Gastrocnemius medialis (tissue), 4 donors: ENCODE measurements around the gene PARP8. TPM values are rescaled to one million over a fixed set of nuclear protein-coding genes. Genes with fewer than 3 reads are reported as not detected.

Source experiments
- ATAC-seq, 2 donors: fragments of 150-250 bp; one replicate each; pipeline ENCODE4 v1.9.1; 2016
- DNase-seq, 2 donors: peaks; one replicate each; pipeline ENCODE4 v3.0.0-alpha.2; 2019
- H3K27ac ChIP-seq, 4 donors: fragments of 200-600 bp; sonication (generic); 1 replicate in 1 of 4; 2 replicates in 3 of 4; pipeline ENCODE4 v1.5.1; 2016 to 2018; ENCODE audit warnings: mild to moderate bottlenecking in 2 of 4, moderate library complexity in 1 of 4
- H3K27me3 ChIP-seq, 3 donors: fragments of 200-600 bp; sonication (generic) in 2 of 3; 1 replicate in 1 of 3; 2 replicates in 2 of 3; pipeline versions ENCODE4 v1.5.1 to v1.6.0; 2016 to 2019; ENCODE audit warnings: mild to moderate bottlenecking in 1 of 3, moderate library complexity in 1 of 3
- H3K36me3 ChIP-seq, 2 donors: fragments of 200-600 bp; sonication (generic) in 1 of 2; one replicate each; pipeline ENCODE4 v1.5.1; 2017 to 2018
- H3K4me1 ChIP-seq, 2 donors: fragments of 200-600 bp; sonication (generic) in 1 of 2; one replicate each; pipeline ENCODE4 v1.5.1; 2016 to 2017; ENCODE audit warnings: mild to moderate bottlenecking in 2 of 2
- H3K4me3 ChIP-seq, 4 donors: fragments of 200-600 bp; sonication (generic) in 3 of 4; 1 replicate in 1 of 4; 2 replicates in 3 of 4; pipeline ENCODE4 v1.5.1; 2016 to 2019; ENCODE audit warnings: mild to moderate bottlenecking in 2 of 4
- H3K9me3 ChIP-seq, 3 donors: fragments of 200-600 bp; sonication (generic) in 2 of 3; 1 replicate in 1 of 3; 2 replicates in 2 of 3; pipeline ENCODE4 v1.5.1; 2016 to 2019
- POLR2A ChIP-seq, 2 donors: fragments of 450-650 bp; IDR thresholded peaks; one replicate each; pipeline ENCODE4 v1.6.1; 2017; ENCODE audit warnings: antibody characterized with exemption in 2 of 2, mild to moderate bottlenecking in 2 of 2, moderate library complexity in 2 of 2
- in situ Hi-C, 4 donors: fragments of 200-750 bp; cut with MboI; loops; one replicate each; pipeline versions ENCODE4 v1.15.0 to v1.8.0; 2017; ENCODE audit warnings: low sequenced_read_pairs in 4 of 4
- intact Hi-C: fragments of 100-400 bp; cut with DNase I; formaldehyde crosslinking; loops from one replicate; pipeline ENCODE4 v1.15.1; 2023; ENCODE audit warnings: low total_unique reads
- total RNA-seq, 4 donors: library from RNA; depleted of rRNA; stranded (reverse); fragments of >200 nt; gene quantifications; one replicate each; pipeline versions ENCODE4 v1.1.0 to v1.2.3, GENCODE V29; 2016
- TF ChIP-seq, protein P1 (sequence below), 5 experiments: fragments of 450-650 bp in 3 of 5; fragments of 200-600 bp in 2 of 5; sonication (generic) in 2 of 5; IDR thresholded peaks in 4 of 5; conservative IDR thresholded peaks in 1 of 5; 1 replicate in 4 of 5; 2 replicates in 1 of 5; pipeline ENCODE4 v1.5.1; 2016 to 2019; ENCODE audit warnings: antibody characterized with exemption in 5 of 5, mild to moderate bottlenecking in 3 of 5, moderate library complexity in 3 of 5

Gene PARP8
- total RNA-seq, 4 donors from 2014 or later = 1.0 to 1.9 (median 1.5) TPM

DNA sequence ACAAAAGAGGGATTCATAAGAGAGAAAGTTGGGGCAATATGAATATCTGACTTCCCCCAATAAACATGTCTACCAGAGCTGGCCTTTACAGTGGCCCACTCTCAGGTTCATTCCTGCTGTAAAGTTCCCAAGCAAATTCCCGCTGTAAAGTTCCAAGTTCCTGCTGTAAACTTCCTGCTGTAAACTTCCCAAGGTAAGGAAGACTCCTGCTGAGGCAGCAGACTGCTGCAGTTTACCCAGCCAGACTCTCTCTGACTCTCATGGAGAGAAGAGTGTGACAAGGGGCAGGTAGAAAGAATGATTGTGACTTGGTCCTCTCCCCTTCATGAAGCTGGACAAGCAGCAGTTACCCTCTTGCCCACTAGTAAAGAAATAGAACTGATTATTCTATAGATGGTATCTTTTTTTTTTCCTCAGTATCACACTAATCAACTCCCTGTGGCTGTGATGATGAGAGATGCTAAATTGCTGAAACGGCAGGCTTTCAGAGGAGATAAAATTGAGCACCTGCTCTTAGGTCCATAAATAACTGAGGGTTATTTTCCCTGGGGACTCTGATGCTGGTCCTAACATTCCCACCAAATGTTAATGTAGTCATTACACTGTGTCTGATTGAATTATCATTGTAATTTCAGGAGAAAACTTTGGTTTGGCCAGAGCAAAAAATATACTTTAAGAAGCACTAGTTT lies 220.4 kb downstream of the PARP8 start:
- ATAC-seq = no peak
- no peaks in the 10 kb centered on the region for H3K4me1 ChIP-seq
- H3K4me3 ChIP-seq = no peak overlapping the region
- TF ChIP-seq POLR2A (IDR thresholded peaks at IDR 0.05) = no peak
- TF ChIP-seq, protein P1, sequence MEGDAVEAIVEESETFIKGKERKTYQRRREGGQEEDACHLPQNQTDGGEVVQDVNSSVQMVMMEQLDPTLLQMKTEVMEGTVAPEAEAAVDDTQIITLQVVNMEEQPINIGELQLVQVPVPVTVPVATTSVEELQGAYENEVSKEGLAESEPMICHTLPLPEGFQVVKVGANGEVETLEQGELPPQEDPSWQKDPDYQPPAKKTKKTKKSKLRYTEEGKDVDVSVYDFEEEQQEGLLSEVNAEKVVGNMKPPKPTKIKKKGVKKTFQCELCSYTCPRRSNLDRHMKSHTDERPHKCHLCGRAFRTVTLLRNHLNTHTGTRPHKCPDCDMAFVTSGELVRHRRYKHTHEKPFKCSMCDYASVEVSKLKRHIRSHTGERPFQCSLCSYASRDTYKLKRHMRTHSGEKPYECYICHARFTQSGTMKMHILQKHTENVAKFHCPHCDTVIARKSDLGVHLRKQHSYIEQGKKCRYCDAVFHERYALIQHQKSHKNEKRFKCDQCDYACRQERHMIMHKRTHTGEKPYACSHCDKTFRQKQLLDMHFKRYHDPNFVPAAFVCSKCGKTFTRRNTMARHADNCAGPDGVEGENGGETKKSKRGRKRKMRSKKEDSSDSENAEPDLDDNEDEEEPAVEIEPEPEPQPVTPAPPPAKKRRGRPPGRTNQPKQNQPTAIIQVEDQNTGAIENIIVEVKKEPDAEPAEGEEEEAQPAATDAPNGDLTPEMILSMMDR (IDR thresholded peaks at IDR 0.05 in 4 of 5, conservative IDR thresholded peaks at IDR 0.05 in 1 of 5) = no peak
- in situ Hi-C loops (no loop called here), intact Hi-C loops (no loop called here)
- H3K9me3 ChIP-seq = no peaks in the 10 kb centered on the region
- H3K27ac ChIP-seq = no peak overlapping the region
- DNase-seq = no peak
- H3K27me3 ChIP-seq = no peaks in the 10 kb centered on the region
- no peaks in the 10 kb centered on the region for H3K36me3 ChIP-seq

DNA sequence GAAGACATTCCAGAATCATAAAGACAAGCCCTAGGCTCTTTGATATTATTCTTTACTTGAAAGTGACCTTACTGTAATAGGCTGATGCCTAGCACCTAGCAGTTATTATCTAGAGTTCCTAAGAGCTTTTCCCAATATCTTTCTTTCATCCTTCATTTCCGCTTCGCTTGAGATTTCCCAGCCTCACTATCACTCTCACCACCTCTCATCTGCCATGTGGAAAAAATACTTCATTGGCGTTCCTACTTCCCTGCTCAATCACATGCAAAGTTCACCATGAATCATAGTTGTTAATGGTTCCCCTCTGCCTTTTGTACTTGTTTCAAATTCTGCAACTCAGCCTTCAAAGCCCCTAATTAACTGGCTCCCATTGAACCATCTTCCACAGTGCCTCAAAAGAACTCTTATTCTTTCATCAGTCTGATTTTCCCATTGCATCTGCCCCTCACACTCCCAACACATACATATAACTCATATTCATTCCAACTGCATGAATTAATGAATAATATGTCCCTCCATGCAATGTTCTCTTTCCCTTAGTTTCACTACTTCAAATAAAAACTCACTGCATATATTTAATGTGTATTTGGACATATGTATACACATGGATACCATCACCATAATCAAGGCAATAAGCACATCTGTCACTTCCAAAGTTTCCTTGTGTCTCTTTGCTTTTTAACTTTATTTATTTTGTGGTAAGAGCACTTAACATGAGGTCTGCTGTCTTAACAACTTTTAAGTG lies 221.6 kb downstream of the PARP8 start:
- Histone ChIP-seq H3K27ac (no peak overlapping the region), H3K36me3 (no peaks in the 10 kb centered on the region), H3K9me3 (no peaks in the 10 kb centered on the region), H3K4me1 (no peaks in the 10 kb centered on the region), H3K27me3 (no peaks in the 10 kb centered on the region), H3K4me3 (no peak overlapping the region)
- TF ChIP-seq, protein P1 (IDR thresholded peaks at IDR 0.05 in 4 of 5, conservative IDR thresholded peaks at IDR 0.05 in 1 of 5) = no peak
- no peak for TF ChIP-seq POLR2A (IDR thresholded peaks at IDR 0.05)
- intact Hi-C loops = no loop called here
- DNase-seq (no peak), ATAC-seq (no peak)
- in situ Hi-C loops = no loop called here

DNA sequence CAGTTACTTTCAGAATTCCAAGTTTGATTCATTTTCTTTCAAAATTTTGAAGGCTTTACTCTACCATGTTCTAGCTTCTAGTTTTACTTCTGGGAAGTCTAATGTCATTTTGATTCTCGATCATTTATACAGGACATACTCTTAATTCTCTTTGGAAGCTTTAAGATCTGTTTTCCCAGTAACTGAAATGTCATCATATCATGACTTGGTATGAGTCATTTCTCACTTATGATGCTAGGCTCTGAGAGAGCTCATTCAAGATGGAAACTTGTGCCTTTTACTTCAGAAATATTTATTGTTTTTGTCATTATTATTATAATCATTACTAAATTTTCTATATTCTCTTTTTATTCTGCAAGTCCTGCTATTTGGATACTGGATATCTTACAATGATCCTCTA lies 222.3 kb downstream of the PARP8 start:
- H3K27ac ChIP-seq = no peak overlapping the region
- in situ Hi-C loops (no loop called here), intact Hi-C loops (no loop called here)
- H3K36me3 ChIP-seq = no peaks in the 10 kb centered on the region
- no peaks in the 10 kb centered on the region for H3K9me3 ChIP-seq
- H3K4me1 ChIP-seq = no peaks in the 10 kb centered on the region
- no peak for DNase-seq
- TF ChIP-seq POLR2A (IDR thresholded peaks at IDR 0.05) = no peak
- no peak overlapping the region for H3K4me3 ChIP-seq
- no peaks in the 10 kb centered on the region for H3K27me3 ChIP-seq
- ATAC-seq = no peak

DNA sequence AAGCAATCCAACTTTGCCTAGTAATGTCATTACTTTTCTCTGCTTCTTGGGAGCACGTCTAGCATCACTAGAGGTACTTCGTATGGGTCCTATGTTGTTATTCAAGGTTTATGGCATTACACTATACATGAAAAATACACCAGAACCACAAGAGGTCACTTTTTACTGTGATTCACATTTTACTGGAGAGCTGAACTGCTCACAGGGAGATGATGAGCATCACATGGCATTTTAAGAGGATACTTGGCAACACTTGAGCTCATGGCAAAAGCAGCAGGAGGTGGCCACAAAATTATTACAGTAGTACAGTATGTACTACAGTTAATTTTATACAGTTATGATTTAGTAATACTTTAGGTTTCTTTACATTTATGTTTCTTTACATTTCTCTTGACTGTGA lies 223.4 kb downstream of the PARP8 start:
- no peaks in the 10 kb centered on the region for H3K9me3 ChIP-seq
- H3K4me1 ChIP-seq = no peaks in the 10 kb centered on the region
- no peaks in the 10 kb centered on the region for H3K27me3 ChIP-seq
- TF ChIP-seq POLR2A (IDR thresholded peaks at IDR 0.05) = no peak
- TF ChIP-seq, protein P1 (IDR thresholded peaks at IDR 0.05 in 4 of 5, conservative IDR thresholded peaks at IDR 0.05 in 1 of 5) = no peak
- intact Hi-C loops = no loop called here
- DNase-seq = no peak
- H3K36me3 ChIP-seq = no peaks in the 10 kb centered on the region
- in situ Hi-C loops = no loop called here
- H3K27ac ChIP-seq = no peak overlapping the region
- no peak overlapping the region for H3K4me3 ChIP-seq
- ATAC-seq = no peak

Other genes with a start within 250 kb of the PARP8 start
- 1 to 10 TPM; 1.9 to 5.3 (median 2.4) TPM for gene EMB, start 225.3 kb upstream of the PARP8 start, total RNA-seq